ENCODE results near the gene EFCAB8. TPM values are rescaled to one million over a fixed set of nuclear protein-coding genes. Genes with fewer than 3 reads are reported as not detected.

The EFCAB8 gene
- total and polyA plus RNA-seq, 9 donors: 0.08 to 0.20 TPM; not detected in 7

- DNase-seq: no peak
- TF ChIP-seq POLR2A (IDR thresholded peaks at IDR 0.05): no peak
- TF ChIP-seq, protein P1, sequence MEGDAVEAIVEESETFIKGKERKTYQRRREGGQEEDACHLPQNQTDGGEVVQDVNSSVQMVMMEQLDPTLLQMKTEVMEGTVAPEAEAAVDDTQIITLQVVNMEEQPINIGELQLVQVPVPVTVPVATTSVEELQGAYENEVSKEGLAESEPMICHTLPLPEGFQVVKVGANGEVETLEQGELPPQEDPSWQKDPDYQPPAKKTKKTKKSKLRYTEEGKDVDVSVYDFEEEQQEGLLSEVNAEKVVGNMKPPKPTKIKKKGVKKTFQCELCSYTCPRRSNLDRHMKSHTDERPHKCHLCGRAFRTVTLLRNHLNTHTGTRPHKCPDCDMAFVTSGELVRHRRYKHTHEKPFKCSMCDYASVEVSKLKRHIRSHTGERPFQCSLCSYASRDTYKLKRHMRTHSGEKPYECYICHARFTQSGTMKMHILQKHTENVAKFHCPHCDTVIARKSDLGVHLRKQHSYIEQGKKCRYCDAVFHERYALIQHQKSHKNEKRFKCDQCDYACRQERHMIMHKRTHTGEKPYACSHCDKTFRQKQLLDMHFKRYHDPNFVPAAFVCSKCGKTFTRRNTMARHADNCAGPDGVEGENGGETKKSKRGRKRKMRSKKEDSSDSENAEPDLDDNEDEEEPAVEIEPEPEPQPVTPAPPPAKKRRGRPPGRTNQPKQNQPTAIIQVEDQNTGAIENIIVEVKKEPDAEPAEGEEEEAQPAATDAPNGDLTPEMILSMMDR (IDR thresholded peaks at IDR 0.05): no peak
- no peak for TF ChIP-seq EP300 (IDR thresholded peaks at IDR 0.05)
- Histone ChIP-seq H3K4me3 (no peak overlapping the region), H3K4me1 (ENCODE audit: insufficient read depth) (no peaks in the 10 kb centered on the region), H3K9me3 (no peaks in the 10 kb centered on the region), H3K27me3 (no peaks in the 10 kb centered on the region), H3K27ac (no peak overlapping the region), H3K36me3 (no peaks in the 10 kb centered on the region)
- intact Hi-C loops (cut with DNase I): no loop called here
- WGBS, 3 donors: 86 to 93% (median 89%) methylated on average over 15 of the region's 15 CpGs
These were observed 111.6 kb downstream of the EFCAB8 start for GRCh38 chr20:32970115-32970972.

DNA sequence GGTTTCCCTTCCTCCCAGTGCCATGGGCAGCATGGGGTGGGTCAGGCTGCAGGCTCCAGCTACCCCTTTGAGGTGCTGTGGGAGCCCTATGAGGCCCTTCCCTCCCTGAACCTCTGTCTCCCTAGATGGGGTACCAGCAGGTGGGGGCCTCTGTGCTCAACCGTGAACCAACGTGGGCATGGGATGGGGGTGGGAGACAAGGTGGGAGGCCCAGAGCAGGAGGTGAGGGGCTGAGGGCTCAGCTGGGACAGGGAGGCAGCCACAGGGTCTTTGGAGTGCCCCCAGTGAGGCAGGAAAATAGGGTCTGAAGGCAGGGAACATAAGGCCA lies 112.2 kb downstream of the EFCAB8 start:
- H3K27ac ChIP-seq: no peak overlapping the region
- no peaks in the 10 kb centered on the region for H3K9me3 ChIP-seq
- 89 to 97% (median 94%) methylated on average over 2 of the region's 2 CpGs for WGBS, 3 donors
- no peak for DNase-seq
- TF ChIP-seq POLR2A (IDR thresholded peaks at IDR 0.05) (no peak), EP300 (IDR thresholded peaks at IDR 0.05) (no peak)
- TF ChIP-seq, protein P1 (IDR thresholded peaks at IDR 0.05): no peak
- no peaks in the 10 kb centered on the region for H3K36me3 ChIP-seq
- intact Hi-C loops (cut with DNase I): no loop called here
- no peak overlapping the region for H3K4me3 ChIP-seq
- no peaks in the 10 kb centered on the region for H3K27me3 ChIP-seq
- no peaks in the 10 kb centered on the region for H3K4me1 ChIP-seq (ENCODE audit: insufficient read depth)

DNA sequence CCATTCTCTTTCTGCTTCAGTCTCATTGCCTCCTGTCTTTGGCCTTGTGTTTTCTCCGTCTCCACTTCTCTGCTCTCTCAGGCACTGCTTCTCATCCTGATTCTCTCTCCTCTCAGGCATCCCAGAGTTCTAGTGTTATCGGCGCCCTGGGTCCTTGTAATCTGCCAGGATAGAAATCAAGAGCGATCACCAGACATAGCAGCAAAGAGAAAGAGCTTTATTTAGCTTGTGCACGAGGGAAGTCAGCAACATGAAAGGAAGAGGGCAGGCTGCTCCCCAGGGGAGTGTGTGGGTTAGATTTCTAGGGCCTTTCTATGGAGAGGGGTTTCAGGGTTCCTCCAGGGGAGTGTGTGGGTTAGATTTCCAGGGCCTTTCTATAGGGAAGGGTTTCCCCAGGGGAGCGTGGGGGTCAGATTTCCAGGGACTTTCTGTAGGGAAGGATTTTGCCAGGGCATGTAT lies 113.0 kb downstream of the EFCAB8 start:
- intact Hi-C loops (cut with DNase I): no loop called here
- no peak for DNase-seq
- WGBS, 3 donors: 53 to 58% (median 55%) methylated on average over 6 of the region's 6 CpGs
- no peaks in the 10 kb centered on the region for H3K9me3 ChIP-seq
- no peaks in the 10 kb centered on the region for H3K27me3 ChIP-seq
- H3K4me1 ChIP-seq (ENCODE audit: insufficient read depth): no peaks in the 10 kb centered on the region
- no peak overlapping the region for H3K4me3 ChIP-seq
- no peaks in the 10 kb centered on the region for H3K36me3 ChIP-seq
- no peak overlapping the region for H3K27ac ChIP-seq
- TF ChIP-seq POLR2A (IDR thresholded peaks at IDR 0.05) (no peak), EP300 (IDR thresholded peaks at IDR 0.05) (no peak)
- TF ChIP-seq, protein P1 (IDR thresholded peaks at IDR 0.05): no peak

- H3K27me3 ChIP-seq: no peaks in the 10 kb centered on the region
- H3K36me3 ChIP-seq: no peaks in the 10 kb centered on the region
- WGBS, 3 donors: 80 to 84% (median 83%) methylated on average over 12 to 13 of the region's 13 CpGs
- intact Hi-C loops (cut with DNase I): no loop called here
- no peak for DNase-seq
- H3K9me3 ChIP-seq: no peaks in the 10 kb centered on the region
- H3K27ac ChIP-seq: no peak overlapping the region
- H3K4me1 ChIP-seq (ENCODE audit: insufficient read depth): no peaks in the 10 kb centered on the region
- no peak overlapping the region for H3K4me3 ChIP-seq
- TF ChIP-seq POLR2A (IDR thresholded peaks at IDR 0.05) (no peak), EP300 (IDR thresholded peaks at IDR 0.05) (no peak)
- TF ChIP-seq, protein P1 (IDR thresholded peaks at IDR 0.05): no peak
These were observed 113.7 kb downstream of the EFCAB8 start for GRCh38 chr20:32972181-32973076.

Measured in ovary (tissue), 9 donors.